GM18505 (cell line): ENCODE data around the gene C4BPB.
"Not testable (repeated sequence)": the region's sequence is repeated elsewhere in the genome, so short reads cannot be mapped to it uniquely, and the experiment has no call there.

Experiments
- ATAC-seq: cut with Tn5 transposase; IDR thresholded peaks from one replicate; pipeline ENCODE4 v1.9.1; 2021; ENCODE audit not compliant: unreplicated experiment
- POLR2A ChIP-seq: IDR thresholded peaks from 4 replicates; pipeline ENCODE4 v1.6.1; 2011; ENCODE audit warnings: borderline replicate concordance; ENCODE audit not compliant: insufficient read depth, insufficient read length; ENCODE audit errors: extremely low read depth

The C4BPB gene

GRCh38 chr1:207088701-207089626, at the start of gene C4BPB:
Gene C4BPB, plus strand, starts transcription at chr1:207088860. Its CDS starts 672 bp downstream, at chr1:207089532.
- no peak for ATAC-seq
- no peak for TF ChIP-seq POLR2A

- no peak for ATAC-seq
- no peak for TF ChIP-seq POLR2A
Observed at GRCh38 chr1:207039380-207040180, 49.1 kb upstream of the C4BPB start.

GRCh38 chr1:207040181-207040533, 48.5 kb upstream of the C4BPB start:
- ATAC-seq: no peak
- TF ChIP-seq POLR2A: no peak

- not testable (repeated sequence) for ATAC-seq
Observed at GRCh38 chr1:207041397-207041796, 47.3 kb upstream of the C4BPB start.

GRCh38 chr1:207045453-207045852, 43.2 kb upstream of the C4BPB start:
- TF ChIP-seq POLR2A: no peak
- no peak for ATAC-seq

GRCh38 chr1:207047505-207047904, 41.2 kb upstream of the C4BPB start:
- ATAC-seq: no peak

GRCh38 chr1:207048041-207048440, 40.6 kb upstream of the C4BPB start:
- ATAC-seq: no peak
- TF ChIP-seq POLR2A: no peak

More at GRCh38 chr1:207047505-207047904, 41.2 kb upstream of the C4BPB start:
- TF ChIP-seq POLR2A: no peak

- no peak for ATAC-seq
- no peak for TF ChIP-seq POLR2A
Observed at GRCh38 chr1:207049054-207049453, 39.6 kb upstream of the C4BPB start.

- no peak for ATAC-seq
- TF ChIP-seq POLR2A: no peak
Observed at GRCh38 chr1:207049514-207049913, 39.1 kb upstream of the C4BPB start.

- ATAC-seq: no peak
- no peak for TF ChIP-seq POLR2A
Observed at GRCh38 chr1:207049974-207050391, 38.7 kb upstream of the C4BPB start.

GRCh38 chr1:207050480-207051190, 38.0 kb upstream of the C4BPB start:
- peak; percentile 68 for TF ChIP-seq POLR2A
- ATAC-seq: peak; percentile 55

- TF ChIP-seq POLR2A: no peak
- no peak for ATAC-seq
Observed at GRCh38 chr1:207051191-207051943, 37.3 kb upstream of the C4BPB start, which contains the start of gene YOD1. Gene YOD1, minus strand, starts transcription at chr1:207051208. Its CDS starts 178 bp downstream, at chr1:207051030.
